Fibroblast of villous mesenchyme (primary cell): Measurements from ENCODE around the gene PRMT5. TPM values are rescaled to one million over a fixed set of nuclear protein-coding genes. Genes with fewer than 3 reads are reported as not detected.
A peak's percentile ranks its signal among the peaks of the same experiment; 100 is the strongest.

Source experiments
- DNase-seq: peaks from one replicate; pipeline ENCODE4 v3.0.0-alpha.2; 2010; ENCODE audit warnings: low read depth
- H3K4me3 ChIP-seq: 2 replicates; pipeline ENCODE4 v1.5.1; 2011; ENCODE audit warnings: low read depth, mild to moderate bottlenecking, low read length
- CTCF ChIP-seq: IDR thresholded peaks from 2 replicates; pipeline ENCODE4 v1.5.1; 2012; ENCODE audit warnings: low read depth, mild to moderate bottlenecking, low read length; ENCODE audit not compliant: insufficient read depth
- total RNA-seq: library from RNA; depleted of rRNA; stranded (reverse); fragments of >200 nt; gene quantifications from 2 replicates; pipeline ENCODE4 v1.2.3, GENCODE V29; 2012

Gene PRMT5
- 56.7 and 82.5 TPM in 2 replicates for total RNA-seq

DNA sequence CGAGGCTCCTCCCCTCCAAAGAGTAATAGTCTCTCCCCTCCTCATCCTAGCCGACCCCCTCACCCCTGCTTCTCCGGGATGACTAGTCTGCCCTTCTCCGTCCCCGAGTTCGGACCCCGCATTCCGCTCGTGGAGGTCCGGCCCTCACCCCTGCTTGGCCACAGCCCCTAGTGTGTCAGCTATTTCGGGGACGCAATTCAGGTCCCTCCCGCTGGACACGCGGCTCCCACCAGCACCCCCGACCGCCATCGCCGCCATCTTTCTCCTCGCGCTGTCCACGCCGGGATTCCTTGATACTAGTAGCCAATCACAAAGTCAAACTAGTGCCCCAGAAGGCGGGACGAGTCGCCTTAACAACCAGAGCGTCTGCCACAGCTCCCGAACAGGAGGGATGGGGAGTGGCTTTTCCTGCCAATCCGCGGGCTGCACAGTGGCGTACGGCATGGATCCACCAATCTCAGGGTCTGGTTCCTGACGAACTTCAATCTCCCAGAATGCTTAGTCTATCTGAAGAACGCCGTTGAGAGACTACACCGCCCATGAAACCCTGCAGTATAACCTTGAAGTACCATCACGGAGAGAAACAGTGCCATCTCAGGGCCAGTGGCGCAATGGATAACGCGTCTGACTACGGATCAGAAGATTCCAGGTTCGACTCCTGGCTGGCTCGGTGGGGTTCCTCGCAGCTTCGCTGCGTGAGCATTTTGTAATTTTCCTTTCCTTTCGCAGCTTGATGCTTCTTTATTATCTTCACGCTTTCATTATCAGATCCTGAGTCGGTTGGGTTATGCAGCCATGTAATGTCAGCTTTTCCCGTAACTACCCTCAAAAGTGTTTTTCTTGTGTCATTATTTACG lies at the start of gene PRMT5:
Gene PRMT5 (minus strand): TSS at position 273 of the 857 bp plus-strand sequence. CDS start 15 bp downstream, at position 258.
- no peak for TF ChIP-seq CTCF
- peak; percentile 100 for DNase-seq
- peak within 1 kb of the TSS; percentile 100 for H3K4me3 ChIP-seq

GRCh38 chr14:22978487-22978837 lies 49.3 kb upstream of the PRMT5 start:
- no peak for TF ChIP-seq CTCF
- DNase-seq, result no peak
- H3K4me3 ChIP-seq, result peak overlapping the region; percentile 33

DNA sequence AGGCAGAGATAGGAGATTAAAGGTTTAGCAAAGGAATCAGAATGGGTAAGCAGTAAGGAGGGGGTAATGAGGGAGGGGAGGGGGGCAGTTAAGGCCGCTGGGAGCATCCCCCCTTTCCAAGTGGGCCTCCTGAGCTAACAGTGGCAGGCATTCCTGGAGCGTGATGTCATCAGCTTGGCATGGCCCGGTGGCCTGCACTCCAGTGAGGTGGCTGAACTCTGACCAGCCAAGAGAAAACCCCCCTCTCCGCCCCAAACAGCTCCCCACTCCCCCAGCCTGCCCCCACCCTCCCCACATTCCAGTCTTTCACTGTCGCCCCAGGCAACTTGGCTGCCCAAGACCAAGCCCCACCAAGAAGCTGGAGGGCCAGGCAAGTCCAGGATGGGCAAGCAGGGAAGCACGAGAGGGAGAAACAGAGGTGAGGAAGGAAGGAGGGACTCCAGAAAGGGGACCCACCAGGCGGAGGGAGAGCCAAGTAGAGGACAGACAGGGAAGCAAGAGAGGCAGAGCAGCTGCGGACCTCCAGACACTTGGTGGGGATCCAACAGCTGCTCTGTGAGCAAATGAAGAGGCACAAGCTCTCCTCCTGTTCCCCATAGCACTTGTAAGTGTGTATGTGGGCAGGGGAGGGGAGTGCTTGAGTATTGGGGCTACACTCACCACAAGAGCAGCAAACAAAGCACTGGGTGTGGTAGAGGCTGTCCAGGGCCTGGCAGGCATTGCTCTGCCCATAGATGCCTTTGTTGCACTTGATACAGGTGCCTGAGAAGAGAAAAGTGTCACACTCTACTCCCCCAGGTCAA lies 48.7 kb upstream of the PRMT5 start:
- peak overlapping the region; percentile 33 for H3K4me3 ChIP-seq
- peak; percentile 88 for DNase-seq
- TF ChIP-seq CTCF, result no peak

- TF ChIP-seq CTCF, result no peak
- no peak for DNase-seq
- H3K4me3 ChIP-seq, result peak overlapping the region; percentile 19
These were observed 48.2 kb upstream of the PRMT5 start for GRCh38 chr14:22977434-22977683.

GRCh38 chr14:22976620-22977433 lies 47.7 kb upstream of the PRMT5 start:
- peak overlapping the region; percentile 24 for H3K4me3 ChIP-seq
- DNase-seq, result peak; percentile 72
- TF ChIP-seq CTCF, result no peak

- peak; percentile 74 for DNase-seq
- no peak overlapping the region for H3K4me3 ChIP-seq
- TF ChIP-seq CTCF, result no peak
These were observed 45.5 kb upstream of the PRMT5 start for GRCh38 chr14:22974530-22975313.
